Stimulated activated CD4-positive, alpha-beta T cell treated with anti-CD3 and anti-CD28 coated beads, Interleukin-4, amount 100 ng/mL, for 48 hours (primary cell): ENCODE data around the gene SERTM1.

Experiments
- DNase-seq, 2 donors: peaks; one replicate each; pipeline ENCODE4 v3.0.0-alpha.2; 2020; ENCODE audit warnings: low read depth in 2 of 2

Gene SERTM1

DNA sequence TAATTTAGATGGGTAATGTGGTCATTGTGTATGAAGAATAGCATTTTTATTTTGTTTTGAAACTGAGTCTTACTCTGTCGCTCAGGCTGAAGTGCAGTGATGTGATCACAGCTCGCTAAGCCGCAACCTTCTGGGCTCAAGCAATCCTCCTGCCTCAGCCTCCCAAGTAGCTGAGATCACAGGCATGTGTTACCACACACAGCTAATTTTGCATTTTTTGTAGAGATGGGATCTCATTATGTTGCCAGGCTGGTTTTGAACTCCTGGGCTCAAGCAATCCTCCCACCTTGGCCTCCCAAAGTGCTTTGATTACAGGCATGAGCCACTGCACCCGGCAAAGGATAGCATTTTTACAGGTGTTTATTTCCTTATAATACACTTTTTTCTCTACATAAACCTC lies 36.6 kb downstream of the SERTM1 start:
- no peak for DNase-seq

DNA sequence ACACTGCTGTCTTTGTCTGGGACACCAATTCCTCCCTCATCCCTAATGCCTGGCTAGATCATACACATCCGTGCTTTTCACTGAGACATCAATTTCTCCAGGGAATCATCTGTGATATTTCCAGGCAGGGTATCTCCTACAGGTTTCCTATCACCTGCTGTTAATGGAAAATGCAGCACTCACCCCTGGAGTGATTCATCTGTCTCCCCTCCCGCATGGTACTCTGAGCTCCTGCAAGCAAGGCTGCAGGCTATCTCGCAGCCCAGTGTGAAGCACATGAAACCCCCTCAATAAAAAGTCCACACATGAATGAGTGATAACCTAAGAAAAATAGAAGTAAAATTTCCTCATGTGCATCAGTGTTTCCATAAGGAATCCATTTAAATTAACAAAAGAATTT lies 38.5 kb downstream of the SERTM1 start:
- no peak for DNase-seq

DNA sequence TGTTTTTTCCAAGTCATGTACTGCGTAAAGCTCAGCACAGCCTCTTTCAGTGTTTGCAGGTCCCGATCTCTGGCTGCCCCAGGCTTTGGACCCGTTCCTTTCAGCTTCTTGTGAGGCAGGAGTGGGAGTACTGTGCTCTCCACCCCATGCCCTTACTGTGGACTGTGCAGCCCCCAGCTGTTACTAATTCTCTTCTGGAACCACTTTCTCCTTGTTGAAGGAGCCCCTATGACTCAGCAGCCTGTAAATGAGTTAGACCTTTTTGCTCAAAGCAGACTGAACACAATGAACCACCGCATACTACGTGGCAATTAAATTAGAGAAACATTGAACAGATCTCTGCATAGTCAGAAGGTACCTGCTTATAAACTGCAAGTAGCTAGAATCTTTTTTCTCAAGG lies 39.0 kb downstream of the SERTM1 start:
- DNase-seq = no peak

GRCh38 chr13:36713887-36714286 lies 40.1 kb downstream of the SERTM1 start:
- no peak for DNase-seq

GRCh38 chr13:36715841-36716240 lies 42.0 kb downstream of the SERTM1 start:
- no peak for DNase-seq

DNA sequence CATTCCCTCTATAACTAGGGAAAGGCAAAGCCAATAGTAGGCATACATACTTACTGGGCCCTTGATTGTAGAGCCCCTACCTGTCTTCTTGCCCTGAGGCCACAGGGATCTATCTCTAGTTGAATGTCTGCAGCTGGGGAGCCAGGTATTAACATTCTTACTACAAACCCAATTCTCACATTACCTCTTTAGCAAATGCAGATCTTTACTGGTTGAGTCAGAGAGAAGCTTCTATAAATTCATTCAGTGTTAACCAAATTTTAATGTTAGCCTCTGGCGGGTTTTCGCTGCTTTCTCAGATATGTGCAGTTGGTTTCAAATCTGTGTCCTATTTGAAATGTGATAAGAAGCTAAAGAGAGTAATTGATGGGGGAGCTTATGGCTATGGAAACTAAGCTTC lies 43.2 kb downstream of the SERTM1 start:
- DNase-seq = no peak

DNA sequence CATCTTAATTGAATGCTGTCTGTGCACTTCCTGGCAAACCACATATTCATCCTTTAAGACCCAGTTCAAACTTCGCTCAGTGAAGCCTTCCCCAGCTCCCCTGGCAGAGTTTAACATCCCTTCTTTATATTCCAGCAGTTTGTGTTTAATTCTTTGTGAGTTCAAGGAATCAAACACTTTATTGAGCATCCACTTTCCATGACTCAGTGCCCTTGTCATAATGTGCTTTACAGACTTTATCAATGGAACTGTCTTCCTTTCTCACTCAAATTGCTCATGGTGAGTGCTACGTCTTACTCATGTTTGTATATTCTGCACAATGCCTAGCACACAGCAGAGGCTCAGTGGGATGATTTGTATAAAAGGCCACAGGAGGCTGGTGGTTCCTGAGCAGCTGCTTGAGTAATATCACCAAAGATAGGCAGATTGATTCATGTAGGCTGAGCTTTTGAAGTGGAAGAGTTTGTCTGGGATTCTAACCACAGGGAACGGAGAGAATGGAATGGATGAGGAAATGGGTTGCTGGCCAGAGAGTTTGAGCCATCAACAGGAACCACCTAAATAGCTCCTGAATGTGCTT lies 44.2 kb downstream of the SERTM1 start:
- DNase-seq = no peak

DNA sequence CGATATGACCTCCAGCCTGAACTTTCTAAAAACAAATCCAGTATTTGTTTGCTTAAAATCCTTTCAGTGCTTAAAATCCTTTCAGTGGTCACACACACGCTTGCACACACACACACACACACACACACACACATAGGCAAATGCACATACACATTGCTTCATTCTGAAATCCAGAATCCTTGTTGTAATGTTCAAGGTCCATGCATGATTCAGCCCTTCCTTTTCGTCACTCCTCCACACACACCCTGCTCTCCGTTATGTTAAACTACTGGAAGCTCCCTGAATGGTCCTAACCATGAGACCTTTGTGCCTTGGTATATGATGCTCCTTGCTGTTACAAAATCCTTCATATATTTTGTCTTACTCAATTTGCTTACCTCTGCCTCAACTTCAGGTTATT lies 44.9 kb downstream of the SERTM1 start:
- no peak for DNase-seq

DNA sequence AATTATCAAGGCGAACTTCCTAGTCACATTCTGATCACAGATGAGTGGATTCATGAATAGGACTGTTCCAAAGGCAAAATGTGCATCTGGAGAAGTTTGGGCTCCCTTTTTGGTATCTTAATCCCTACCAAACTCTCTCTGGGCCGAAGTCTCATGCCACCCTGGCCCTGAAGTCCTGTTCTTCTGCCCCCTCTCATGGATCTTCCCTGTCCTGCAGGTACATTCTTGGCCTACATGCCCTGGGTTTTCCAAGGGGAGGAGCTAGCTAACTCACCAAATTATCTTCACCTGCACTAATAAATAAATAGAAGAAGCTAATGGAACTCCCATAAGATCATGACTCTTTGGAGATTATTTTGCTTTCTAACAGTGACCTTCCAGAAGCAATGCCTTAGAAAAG lies 50.3 kb downstream of the SERTM1 start:
- no peak for DNase-seq

GRCh38 chr13:36725936-36726335 lies 52.1 kb downstream of the SERTM1 start:
- no peak for DNase-seq

DNA sequence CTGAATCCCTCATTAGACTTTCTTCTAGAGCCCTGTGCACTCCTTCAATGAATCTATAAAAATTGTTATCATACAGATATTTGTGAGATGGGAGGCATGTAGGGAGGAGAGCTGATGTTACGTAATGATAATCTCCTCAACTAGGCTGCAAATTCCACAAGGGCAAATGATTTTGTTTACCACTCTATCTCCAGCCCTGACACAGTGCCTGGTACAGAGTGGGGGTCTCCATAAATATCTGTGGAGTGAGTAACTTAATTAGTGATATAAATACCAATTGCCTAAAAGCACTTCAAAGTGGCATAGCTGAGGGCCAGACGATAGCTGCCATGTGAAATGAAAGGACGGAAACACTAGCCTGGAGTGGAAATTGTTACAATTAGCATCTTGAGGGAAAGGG lies 54.2 kb downstream of the SERTM1 start:
- no peak for DNase-seq

- DNase-seq = peak; percentile 16 to 24
These were observed 62.4 kb downstream of the SERTM1 start for GRCh38 chr13:36736119-36736726.

DNA sequence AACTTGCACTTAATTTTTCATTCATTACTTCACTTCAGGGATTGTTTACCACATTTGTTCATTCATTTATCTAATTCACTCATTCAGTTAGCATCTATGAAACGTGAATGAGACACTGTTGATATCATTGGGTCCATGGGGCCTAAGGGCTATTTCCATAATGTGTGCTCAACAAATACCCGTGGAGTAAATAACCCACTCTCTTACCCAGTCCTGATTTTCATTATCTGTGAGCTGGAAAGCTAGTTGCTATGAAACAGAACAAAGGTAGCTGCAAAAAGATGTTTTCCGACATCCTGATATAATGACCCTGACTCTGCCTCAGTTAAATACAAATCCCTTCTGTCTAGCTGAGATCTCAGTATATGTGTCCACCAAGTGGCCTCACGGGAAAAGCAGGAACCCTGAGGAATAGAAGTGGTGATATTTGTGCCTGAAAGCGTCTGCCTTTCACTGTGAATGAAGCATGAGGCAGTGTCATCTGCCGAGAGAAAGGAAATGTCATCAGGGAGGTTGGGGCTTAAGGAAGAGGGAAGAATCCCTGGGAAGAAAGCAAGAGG lies 63.8 kb downstream of the SERTM1 start:
- no peak for DNase-seq

DNA sequence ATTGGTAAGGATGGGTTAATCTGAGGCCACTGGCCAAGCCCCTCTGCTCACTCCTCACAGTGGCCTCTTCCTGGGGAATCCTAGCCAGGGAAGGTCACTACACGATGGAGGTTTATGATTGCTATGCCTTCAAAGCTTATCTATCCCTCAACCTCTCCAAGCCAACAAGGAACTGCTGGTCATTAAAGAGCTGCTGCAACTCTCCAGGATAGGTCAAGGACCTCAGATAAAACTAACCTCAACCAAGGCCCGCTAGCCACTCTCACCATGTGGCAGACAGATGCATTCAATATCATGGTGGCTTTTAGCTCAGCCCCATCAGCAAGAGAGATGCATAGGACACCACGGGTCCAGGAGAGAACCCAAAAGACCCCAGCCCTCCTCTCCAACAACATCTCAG lies 71.6 kb downstream of the SERTM1 start:
- no peak for DNase-seq

DNA sequence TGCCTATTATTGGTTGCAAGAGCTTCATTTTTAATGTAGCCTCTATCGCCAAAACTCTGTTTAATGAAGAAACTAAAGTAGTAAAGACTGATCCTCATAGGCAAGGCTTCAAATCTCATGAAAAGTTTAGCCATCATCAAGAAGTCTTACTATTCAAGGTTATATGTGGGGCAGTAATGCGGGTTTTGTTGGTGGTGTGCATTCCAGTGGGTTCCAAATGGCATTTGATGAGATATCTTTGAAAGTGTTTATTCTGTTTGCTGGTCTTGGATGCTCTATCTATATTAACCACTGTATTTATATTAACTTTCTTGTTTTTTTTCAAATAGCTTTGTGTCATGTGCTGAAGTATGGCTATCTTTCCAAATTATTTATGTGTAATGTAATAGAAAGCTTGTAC lies 72.2 kb downstream of the SERTM1 start:
- no peak for DNase-seq
